Astrocyte (in vitro differentiated cells and primary cell): ENCODE measurements around the gene CMTM1. TPM values are rescaled to one million over a fixed set of nuclear protein-coding genes. Genes with fewer than 3 reads are reported as not detected.

Experiments
- DNase-seq: peaks from one replicate; pipeline ENCODE4 v3.0.0-alpha.2; 2010; ENCODE audit warnings: low read depth
- FAIRE-seq: peaks from 2 replicates; lab custom pipeline; 2011; peaks lifted over from hg19 to GRCh38; lab: Jason Lieb, UNC
- H2AFZ ChIP-seq: 2 replicates; pipeline ENCODE4 v1.6.0; 2012; ENCODE audit warnings: low read depth, low read length, inconsistent platforms
- H3K27ac ChIP-seq: 2 replicates; pipeline ENCODE4 v1.5.1; 2011; ENCODE audit warnings: low read depth, low read length, inconsistent platforms
- H3K27me3 ChIP-seq: 2 replicates; pipeline ENCODE4 v1.6.0; 2011; ENCODE audit warnings: low read length, inconsistent platforms; ENCODE audit not compliant: insufficient read depth
- H3K36me3 ChIP-seq: 2 replicates; pipeline ENCODE4 v1.5.1; 2011; ENCODE audit warnings: low read length, inconsistent platforms; ENCODE audit not compliant: insufficient read depth
- H3K4me1 ChIP-seq: 2 replicates; pipeline ENCODE4 v1.5.1; 2011; ENCODE audit warnings: low read length, inconsistent platforms; ENCODE audit not compliant: insufficient read depth
- H3K4me2 ChIP-seq: 2 replicates; pipeline ENCODE4 v1.6.0; 2012; ENCODE audit warnings: low read length, inconsistent platforms
- H3K4me3 ChIP-seq: 2 replicates; pipeline ENCODE4 v1.5.1; 2011; ENCODE audit warnings: low read depth, mild to moderate bottlenecking, low read length, inconsistent platforms; ENCODE audit not compliant: insufficient read depth
- H3K79me2 ChIP-seq: 2 replicates; pipeline ENCODE4 v1.6.0; 2012; ENCODE audit warnings: mild to moderate bottlenecking, low read length, inconsistent platforms; ENCODE audit not compliant: insufficient read depth
- H3K9ac ChIP-seq: 2 replicates; pipeline ENCODE4 v1.6.0; 2012; ENCODE audit warnings: mild to moderate bottlenecking, low read length, inconsistent platforms
- H3K9me3 ChIP-seq: 2 replicates; pipeline ENCODE4 v1.5.1; 2012; ENCODE audit warnings: low read depth, mild to moderate bottlenecking, low read length, inconsistent platforms; ENCODE audit not compliant: insufficient read depth
- H4K20me1 ChIP-seq: 2 replicates; pipeline ENCODE4 v1.6.0; 2012; ENCODE audit warnings: low read length, inconsistent platforms; ENCODE audit not compliant: insufficient read depth
- H3K27ac Mint-ChIP-seq: one replicate; pipeline ENCODE4 v1.8.0; 2021; ENCODE audit warnings: mild to moderate bottlenecking, mixed read lengths; ENCODE audit not compliant: unreplicated experiment
- H3K27me3 Mint-ChIP-seq: one replicate; pipeline ENCODE4 v1.8.0; 2021; ENCODE audit warnings: low read depth, mixed read lengths; ENCODE audit not compliant: unreplicated experiment
- H3K36me3 Mint-ChIP-seq: one replicate; pipeline ENCODE4 v1.8.0; 2021; ENCODE audit warnings: low read depth, mixed read lengths; ENCODE audit not compliant: unreplicated experiment
- H3K4me1 Mint-ChIP-seq: one replicate; pipeline ENCODE4 v1.8.0; 2021; ENCODE audit warnings: low read depth, mixed read lengths; ENCODE audit not compliant: unreplicated experiment
- H3K4me3 Mint-ChIP-seq: one replicate; pipeline ENCODE4 v1.8.0; 2021; ENCODE audit warnings: mild to moderate bottlenecking, moderate library complexity, mixed read lengths; ENCODE audit not compliant: unreplicated experiment
- H3K9me3 Mint-ChIP-seq: one replicate; pipeline ENCODE4 v1.8.0; 2021; ENCODE audit warnings: mild to moderate bottlenecking, mixed read lengths; ENCODE audit not compliant: unreplicated experiment
- EZH2 ChIP-seq: IDR thresholded peaks from 2 replicates; pipeline ENCODE4 v1.6.1; 2012; ENCODE audit warnings: mild to moderate bottlenecking, low read length, inconsistent platforms; ENCODE audit not compliant: insufficient read depth
- total RNA-seq: library from RNA; stranded (reverse); gene quantifications from 2 replicates; pipeline ENCODE4 v1.2.1, GENCODE V29; 2021
- TF ChIP-seq, protein P1 (sequence below): IDR thresholded peaks from 2 replicates; pipeline ENCODE4 v1.5.1; 2011; ENCODE audit warnings: low read depth, mild to moderate bottlenecking, inconsistent platforms, low read length, moderate library complexity; ENCODE audit not compliant: insufficient read depth

CMTM1 gene
- total RNA-seq, 1 donor from 2014 or later = 2.7 TPM

DNA sequence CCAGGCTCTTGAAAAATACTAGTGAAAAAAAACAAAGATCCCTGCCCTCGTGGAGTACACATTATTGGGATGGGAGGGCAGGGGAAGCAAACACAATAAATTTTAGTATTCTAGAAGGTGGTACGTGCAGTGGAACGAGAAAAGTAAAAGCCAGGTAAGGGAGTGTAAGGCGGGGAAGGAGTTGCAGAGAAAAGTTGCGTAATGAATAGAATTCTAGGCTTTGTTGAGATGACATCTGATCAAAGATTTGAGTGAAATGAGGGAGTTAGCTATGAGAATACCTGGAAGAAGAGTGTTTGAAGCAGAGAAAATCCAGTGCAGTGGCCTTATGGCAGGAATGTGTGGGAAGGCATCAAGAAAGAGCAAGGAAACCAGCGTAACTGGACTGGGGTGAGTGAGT lies 11.7 kb upstream of the CMTM1 start:
- no peaks in the 10 kb centered on the region for H3K9me3 ChIP-seq
- H3K4me3 ChIP-seq = no peak overlapping the region
- peaks cover 16% of the 10 kb centered on the region for H3K4me1 ChIP-seq
- Mint-ChIP-seq H3K36me3 (peaks cover 1% of the 10 kb centered on the region), H3K4me1 (peaks cover 6% of the 10 kb centered on the region), H3K27ac (no peak overlapping the region), H3K27me3 (no peaks in the 10 kb centered on the region), H3K9me3 (peaks cover 4% of the 10 kb centered on the region), H3K4me3 (no peak overlapping the region)
- no peak overlapping the region for H3K9ac ChIP-seq
- no peak overlapping the region for H3K27ac ChIP-seq
- TF ChIP-seq EZH2 = no peak
- TF ChIP-seq, protein P1, sequence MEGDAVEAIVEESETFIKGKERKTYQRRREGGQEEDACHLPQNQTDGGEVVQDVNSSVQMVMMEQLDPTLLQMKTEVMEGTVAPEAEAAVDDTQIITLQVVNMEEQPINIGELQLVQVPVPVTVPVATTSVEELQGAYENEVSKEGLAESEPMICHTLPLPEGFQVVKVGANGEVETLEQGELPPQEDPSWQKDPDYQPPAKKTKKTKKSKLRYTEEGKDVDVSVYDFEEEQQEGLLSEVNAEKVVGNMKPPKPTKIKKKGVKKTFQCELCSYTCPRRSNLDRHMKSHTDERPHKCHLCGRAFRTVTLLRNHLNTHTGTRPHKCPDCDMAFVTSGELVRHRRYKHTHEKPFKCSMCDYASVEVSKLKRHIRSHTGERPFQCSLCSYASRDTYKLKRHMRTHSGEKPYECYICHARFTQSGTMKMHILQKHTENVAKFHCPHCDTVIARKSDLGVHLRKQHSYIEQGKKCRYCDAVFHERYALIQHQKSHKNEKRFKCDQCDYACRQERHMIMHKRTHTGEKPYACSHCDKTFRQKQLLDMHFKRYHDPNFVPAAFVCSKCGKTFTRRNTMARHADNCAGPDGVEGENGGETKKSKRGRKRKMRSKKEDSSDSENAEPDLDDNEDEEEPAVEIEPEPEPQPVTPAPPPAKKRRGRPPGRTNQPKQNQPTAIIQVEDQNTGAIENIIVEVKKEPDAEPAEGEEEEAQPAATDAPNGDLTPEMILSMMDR = no peak
- FAIRE-seq (no peak), DNase-seq (no peak)
- H3K4me2 ChIP-seq = no peak overlapping the region
- H3K36me3 ChIP-seq = peaks cover 5% of the 10 kb centered on the region
- no peaks in the 10 kb centered on the region for H3K27me3 ChIP-seq
- H2AFZ ChIP-seq = no peak overlapping the region
- H4K20me1 ChIP-seq = no peaks in the 10 kb centered on the region
- H3K79me2 ChIP-seq = peaks cover 47% of the 10 kb centered on the region

DNA sequence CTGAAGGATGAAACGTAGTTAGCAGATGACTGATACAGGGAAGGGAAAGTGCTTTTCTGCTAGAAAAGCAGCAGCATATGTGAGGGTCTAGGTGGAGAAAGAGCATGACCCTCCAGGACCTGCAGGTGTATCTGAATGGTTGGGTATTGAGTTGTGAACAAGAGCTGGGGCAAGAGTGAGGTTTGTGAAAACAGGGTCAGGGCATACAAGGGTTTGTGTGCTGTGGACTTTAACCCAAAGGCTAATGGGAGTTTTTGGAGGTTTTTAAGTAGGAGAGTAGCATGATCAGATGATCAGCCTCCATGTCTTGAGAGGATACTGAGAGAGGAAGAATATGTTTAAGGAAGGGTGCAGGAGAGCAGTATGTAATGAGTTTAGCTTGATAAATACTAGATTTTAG lies 6.1 kb upstream of the CMTM1 start:
- Mint-ChIP-seq H3K9me3 (no peaks in the 10 kb centered on the region), H3K4me1 (peaks cover 5% of the 10 kb centered on the region), H3K36me3 (peaks cover 11% of the 10 kb centered on the region), H3K27me3 (no peaks in the 10 kb centered on the region), H3K27ac (no peak overlapping the region), H3K4me3 (no peak overlapping the region)
- DNase-seq (no peak), FAIRE-seq (no peak)
- no peaks in the 10 kb centered on the region for H3K9me3 ChIP-seq
- no peak for TF ChIP-seq EZH2
- TF ChIP-seq, protein P1 = no peak
- H3K27ac ChIP-seq = no peak overlapping the region
- H4K20me1 ChIP-seq = peaks cover 6% of the 10 kb centered on the region
- no peak overlapping the region for H3K4me2 ChIP-seq
- H3K4me3 ChIP-seq = no peak overlapping the region
- no peak overlapping the region for H2AFZ ChIP-seq
- peaks cover 5% of the 10 kb centered on the region for H3K4me1 ChIP-seq
- H3K79me2 ChIP-seq = peaks cover 35% of the 10 kb centered on the region
- no peaks in the 10 kb centered on the region for H3K27me3 ChIP-seq
- peaks cover 15% of the 10 kb centered on the region for H3K36me3 ChIP-seq
- H3K9ac ChIP-seq = no peak overlapping the region

DNA sequence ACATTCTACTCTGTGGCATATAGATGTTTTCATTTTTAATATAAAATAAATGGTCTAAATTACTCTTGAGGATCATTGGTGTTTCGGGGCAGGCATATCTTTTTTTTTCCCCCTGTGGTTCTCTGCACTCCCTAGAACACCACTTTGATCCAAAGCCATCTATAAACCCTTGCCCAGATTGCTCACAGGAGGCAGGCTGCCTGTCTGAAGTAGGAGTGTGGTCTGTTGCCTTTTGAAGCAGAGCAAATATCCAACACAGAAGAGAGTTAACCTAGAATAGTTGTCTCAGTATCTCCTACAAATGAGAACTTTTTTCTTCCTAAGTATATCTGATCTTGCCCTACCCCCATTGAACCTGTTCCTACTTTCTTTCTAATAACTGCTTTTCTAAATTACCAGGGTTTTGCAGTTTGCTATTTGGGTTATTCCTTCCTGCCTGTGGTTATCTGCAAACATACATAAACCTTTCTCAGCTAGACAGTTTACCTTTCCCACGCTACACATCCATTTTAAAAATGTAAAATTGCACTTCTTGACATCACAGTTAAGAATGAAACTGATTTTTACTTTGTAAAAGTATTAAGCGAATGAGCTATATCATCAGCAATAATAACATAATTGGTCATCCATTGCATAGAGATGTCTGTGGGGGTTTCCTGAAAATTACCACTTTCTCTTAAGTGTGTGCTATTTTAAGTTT lies 4.7 kb upstream of the CMTM1 start:
- Mint-ChIP-seq H3K27ac (no peak overlapping the region), H3K36me3 (peaks cover 11% of the 10 kb centered on the region), H3K4me1 (peaks cover 7% of the 10 kb centered on the region), H3K9me3 (no peaks in the 10 kb centered on the region), H3K27me3 (no peaks in the 10 kb centered on the region), H3K4me3 (no peak overlapping the region)
- Histone ChIP-seq H3K27ac (no peak overlapping the region), H3K79me2 (peaks cover 23% of the 10 kb centered on the region), H3K36me3 (peaks cover 15% of the 10 kb centered on the region), H3K4me1 (peaks cover 5% of the 10 kb centered on the region), H2AFZ (no peak overlapping the region), H3K27me3 (no peaks in the 10 kb centered on the region), H3K4me3 (no peak overlapping the region), H3K4me2 (no peak overlapping the region), H3K9ac (no peak overlapping the region), H4K20me1 (peaks cover 6% of the 10 kb centered on the region), H3K9me3 (no peaks in the 10 kb centered on the region)
- DNase-seq = no peak
- TF ChIP-seq EZH2 = no peak
- TF ChIP-seq, protein P1 = no peak
- FAIRE-seq = no peak
